Parathyroid adenoma (tissue), 2 donors: ENCODE measurements around the gene FURIN.

Source experiments
- H2AFZ ChIP-seq: fragments of 300-600 bp; sonication (generic); one replicate; pipeline ENCODE4 v1.7.0; 2017; ENCODE audit warnings: antibody characterized with exemption, mild to moderate bottlenecking
- H3K27ac ChIP-seq: fragments of 300-600 bp; sonication (generic); one replicate; pipeline ENCODE4 v1.7.0; 2017
- H3K27me3 ChIP-seq: fragments of 300-600 bp; sonication (generic); one replicate; pipeline ENCODE4 v1.7.0; 2017; ENCODE audit warnings: low read length; ENCODE audit not compliant: control insufficient read depth, insufficient read depth
- H3K36me3 ChIP-seq: fragments of 300-600 bp; sonication (generic); one replicate; pipeline ENCODE4 v1.7.0; 2017; ENCODE audit warnings: low read length; ENCODE audit not compliant: control insufficient read depth, insufficient read depth
- H3K4me1 ChIP-seq: fragments of 300-600 bp; sonication (generic); one replicate; pipeline ENCODE4 v1.7.0; 2017; ENCODE audit warnings: control low read depth
- H3K4me2 ChIP-seq: fragments of 300-600 bp; sonication (generic); one replicate; pipeline ENCODE4 v1.7.0; 2017; ENCODE audit warnings: low read length
- H3K4me3 ChIP-seq: fragments of 300-600 bp; sonication (generic); one replicate; pipeline ENCODE4 v1.7.0; 2017; ENCODE audit warnings: low read depth, low read length
- H3K79me2 ChIP-seq: fragments of 300-600 bp; sonication (generic); one replicate; pipeline ENCODE4 v1.7.0; 2017; ENCODE audit warnings: control low read depth
- H3K9ac ChIP-seq: fragments of 300-600 bp; sonication (generic); one replicate; pipeline ENCODE4 v1.7.0; 2017; ENCODE audit warnings: mild to moderate bottlenecking
- H3K9me3 ChIP-seq: fragments of 300-600 bp; sonication (generic); one replicate; pipeline ENCODE4 v1.7.0; 2017; ENCODE audit warnings: low read length; ENCODE audit not compliant: control insufficient read depth
- TF ChIP-seq, protein P1 (sequence below): fragments of 300-600 bp; sonication (generic); IDR thresholded peaks from one replicate; pipeline ENCODE4 v1.7.0; 2017; ENCODE audit warnings: antibody characterized with exemption, mild to moderate bottlenecking
- donor health status: primary hyperparathyroidism.

The FURIN gene

DNA sequence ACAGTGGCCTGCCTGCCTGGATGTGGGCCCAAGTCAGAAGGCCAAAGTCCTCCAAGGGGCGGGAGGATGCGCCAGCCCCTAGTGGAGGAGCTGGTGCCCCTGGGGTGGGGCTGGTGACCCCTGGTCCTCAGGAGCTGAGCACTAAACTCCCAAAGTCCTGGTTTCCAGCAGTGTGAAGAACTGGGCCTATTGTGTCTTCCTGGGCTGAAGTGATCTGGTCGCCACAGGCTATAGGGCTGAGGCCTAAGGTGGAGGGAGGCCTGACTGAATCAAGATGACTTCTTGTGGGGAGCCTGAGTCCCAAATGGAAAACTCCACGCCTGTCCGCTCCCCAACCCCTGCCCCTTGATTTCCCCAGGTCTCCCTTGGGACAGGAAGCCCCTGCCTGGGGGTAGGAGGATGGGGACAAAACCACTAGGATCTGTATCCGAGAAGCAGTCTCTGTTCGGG, 15.2 kb downstream of the FURIN start:
- TF ChIP-seq, protein P1, sequence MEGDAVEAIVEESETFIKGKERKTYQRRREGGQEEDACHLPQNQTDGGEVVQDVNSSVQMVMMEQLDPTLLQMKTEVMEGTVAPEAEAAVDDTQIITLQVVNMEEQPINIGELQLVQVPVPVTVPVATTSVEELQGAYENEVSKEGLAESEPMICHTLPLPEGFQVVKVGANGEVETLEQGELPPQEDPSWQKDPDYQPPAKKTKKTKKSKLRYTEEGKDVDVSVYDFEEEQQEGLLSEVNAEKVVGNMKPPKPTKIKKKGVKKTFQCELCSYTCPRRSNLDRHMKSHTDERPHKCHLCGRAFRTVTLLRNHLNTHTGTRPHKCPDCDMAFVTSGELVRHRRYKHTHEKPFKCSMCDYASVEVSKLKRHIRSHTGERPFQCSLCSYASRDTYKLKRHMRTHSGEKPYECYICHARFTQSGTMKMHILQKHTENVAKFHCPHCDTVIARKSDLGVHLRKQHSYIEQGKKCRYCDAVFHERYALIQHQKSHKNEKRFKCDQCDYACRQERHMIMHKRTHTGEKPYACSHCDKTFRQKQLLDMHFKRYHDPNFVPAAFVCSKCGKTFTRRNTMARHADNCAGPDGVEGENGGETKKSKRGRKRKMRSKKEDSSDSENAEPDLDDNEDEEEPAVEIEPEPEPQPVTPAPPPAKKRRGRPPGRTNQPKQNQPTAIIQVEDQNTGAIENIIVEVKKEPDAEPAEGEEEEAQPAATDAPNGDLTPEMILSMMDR = no peak
- Histone ChIP-seq H3K9ac (no peak overlapping the region), H2AFZ (peak overlapping the region; percentile 97), H3K27ac (peak overlapping the region; percentile 76), H3K4me3 (peak overlapping the region; percentile 46), H3K9me3 (no peaks in the 10 kb centered on the region), H3K36me3 (no peaks in the 10 kb centered on the region), H3K4me2 (peak overlapping the region; percentile 35), H3K27me3 (no peaks in the 10 kb centered on the region), H3K79me2 (no peaks in the 10 kb centered on the region), H3K4me1 (no peaks in the 10 kb centered on the region)

DNA sequence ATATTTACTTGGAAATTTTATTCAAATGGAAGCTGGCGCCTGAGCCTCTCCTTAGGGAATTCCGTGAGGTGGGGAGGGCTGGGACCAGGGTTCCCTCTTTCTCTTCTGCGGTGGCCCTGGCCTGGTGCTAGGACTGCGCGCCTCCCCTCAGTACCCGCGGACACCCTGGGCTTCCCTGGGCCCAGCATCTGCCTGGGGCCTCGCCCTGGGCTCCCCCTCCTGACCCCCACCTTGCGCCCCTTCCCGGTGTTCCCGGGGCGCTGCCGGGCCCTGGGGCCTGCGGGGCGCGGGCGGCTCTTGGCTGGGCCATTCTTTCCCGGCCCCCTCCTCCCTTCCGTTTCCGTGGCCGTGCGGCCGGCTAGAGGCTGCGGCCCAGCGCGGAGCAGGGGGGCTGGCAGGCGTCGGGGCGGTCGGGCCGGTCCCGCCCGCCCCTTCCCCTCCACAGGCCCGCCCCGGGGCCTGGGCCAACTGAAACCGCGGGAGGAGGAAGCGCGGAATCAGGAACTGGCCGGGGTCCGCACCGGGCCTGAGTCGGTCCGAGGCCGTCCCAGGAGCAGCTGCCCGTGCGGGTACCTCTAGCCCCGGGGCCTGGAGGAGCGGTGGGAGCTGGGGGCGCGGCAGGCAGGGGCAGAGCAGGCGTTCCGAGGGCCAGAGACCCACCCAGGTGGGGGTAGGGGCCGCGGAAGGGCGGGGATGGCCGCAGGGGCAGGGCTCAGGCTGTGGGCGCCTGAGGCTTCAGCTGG, 15.8 kb downstream of the FURIN start, which contains the start of gene FES:
FES (plus strand) TSS at position 529 of the 743 bp plus-strand sequence. CDS start 542 bp downstream, outside the sequence.
- H2AFZ ChIP-seq = peak within 1 kb of the TSS; percentile 97
- peak within 1 kb of the TSS; percentile 76 for H3K9ac ChIP-seq
- peak within 1 kb of the TSS; percentile 76 for H3K27ac ChIP-seq
- no peaks in the 10 kb centered on the region for H3K79me2 ChIP-seq
- no peaks in the 10 kb centered on the region for H3K9me3 ChIP-seq
- no peaks in the 10 kb centered on the region for H3K36me3 ChIP-seq
- peak within 1 kb of the TSS; percentile 46 for H3K4me3 ChIP-seq
- peak within 1 kb of the TSS; percentile 35 for H3K4me2 ChIP-seq
- H3K27me3 ChIP-seq = no peaks in the 10 kb centered on the region
- H3K4me1 ChIP-seq = no peaks in the 10 kb centered on the region
- TF ChIP-seq, protein P1 = no peak

DNA sequence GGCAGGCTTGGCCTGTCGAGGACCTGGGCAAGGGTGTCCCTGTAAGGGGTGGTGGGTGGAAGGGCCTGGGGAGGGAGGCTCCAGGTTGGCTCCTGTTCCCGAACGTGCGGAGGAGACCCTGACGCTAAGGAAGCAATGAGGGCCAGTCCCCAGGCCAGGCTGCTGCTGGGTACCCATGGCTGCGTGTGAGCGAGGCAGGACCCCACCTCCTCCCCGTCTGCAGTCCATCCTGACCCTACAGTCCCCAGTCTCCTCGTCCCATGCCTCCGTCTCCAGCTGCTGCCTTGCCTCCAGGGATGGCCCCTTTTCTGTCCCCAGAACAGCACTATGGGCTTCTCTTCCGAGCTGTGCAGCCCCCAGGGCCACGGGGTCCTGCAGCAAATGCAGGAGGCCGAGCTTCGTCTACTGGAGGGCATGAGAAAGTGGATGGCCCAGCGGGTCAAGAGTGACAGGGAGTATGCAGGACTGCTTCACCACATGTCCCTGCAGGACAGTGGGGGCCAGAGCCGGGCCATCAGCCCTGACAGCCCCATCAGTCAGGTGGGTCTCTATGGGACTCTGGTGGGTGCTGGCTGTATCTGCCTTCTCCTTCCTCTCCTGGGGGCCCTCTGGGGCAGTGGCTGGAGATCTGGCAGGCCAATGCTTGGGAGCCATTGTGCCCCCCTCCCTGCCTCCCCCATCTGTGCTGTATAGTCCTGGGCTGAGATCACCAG, 16.5 kb downstream of the FURIN start:
- H3K36me3 ChIP-seq = no peaks in the 10 kb centered on the region

DNA sequence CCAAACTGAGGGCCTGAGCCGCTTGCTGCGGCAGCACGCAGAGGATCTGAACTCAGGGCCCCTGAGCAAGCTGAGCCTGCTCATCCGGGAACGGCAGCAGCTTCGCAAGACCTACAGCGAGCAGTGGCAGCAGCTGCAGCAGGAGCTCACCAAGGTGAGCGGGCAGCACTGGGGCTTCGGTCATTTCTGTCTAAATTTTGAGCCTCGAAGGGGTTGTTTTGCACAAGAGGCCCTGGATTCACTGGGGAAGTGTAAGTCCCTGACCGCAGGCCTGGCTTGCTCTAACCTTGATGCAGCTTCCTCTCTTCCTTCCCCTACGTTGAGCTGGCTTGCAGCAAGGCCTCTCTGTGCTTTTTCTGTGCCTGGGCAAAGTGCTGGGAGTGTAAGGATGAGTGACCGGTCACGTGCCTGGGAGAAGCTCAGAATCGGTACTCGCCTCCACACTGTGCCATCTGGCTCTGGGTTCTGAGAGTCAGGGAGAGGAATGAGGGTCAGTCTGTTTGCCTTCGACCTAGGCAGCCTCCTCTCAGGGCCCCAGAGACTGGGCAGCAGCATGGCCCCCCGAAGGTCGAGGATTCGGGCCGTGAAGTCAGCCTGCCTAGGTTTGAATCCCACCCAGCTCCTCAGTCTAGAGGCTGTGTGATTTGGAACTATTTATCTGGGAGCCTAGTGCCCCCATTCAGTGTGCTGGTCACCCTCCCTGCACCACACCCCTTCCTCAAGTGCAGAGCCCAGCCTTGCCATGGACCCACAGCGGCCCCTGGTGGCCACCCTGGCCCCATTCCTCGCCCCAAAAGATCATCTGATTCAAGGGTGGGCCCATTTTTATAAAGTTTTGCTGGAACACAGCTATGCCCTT, 17.3 kb downstream of the FURIN start:
- Histone ChIP-seq H3K27ac (peak overlapping the region; percentile 76), H3K4me3 (no peak overlapping the region)

More for the DNA sequence above, 16.5 kb downstream of the FURIN start:
- Histone ChIP-seq H3K4me2 (peak overlapping the region; percentile 12), H3K79me2 (no peaks in the 10 kb centered on the region), H3K9ac (peak overlapping the region; percentile 76), H3K9me3 (no peaks in the 10 kb centered on the region), H3K27ac (peak overlapping the region; percentile 76), H3K4me1 (no peaks in the 10 kb centered on the region), H3K27me3 (no peaks in the 10 kb centered on the region), H2AFZ (peak overlapping the region; percentile 97), H3K4me3 (peak overlapping the region; percentile 46)
- TF ChIP-seq, protein P1 = no peak

More for the DNA sequence above, 17.3 kb downstream of the FURIN start:
- H3K79me2 ChIP-seq = no peaks in the 10 kb centered on the region
- H3K36me3 ChIP-seq = no peaks in the 10 kb centered on the region
- no peak overlapping the region for H3K9ac ChIP-seq
- no peaks in the 10 kb centered on the region for H3K4me1 ChIP-seq
- no peak overlapping the region for H2AFZ ChIP-seq
- H3K9me3 ChIP-seq = no peaks in the 10 kb centered on the region
- TF ChIP-seq, protein P1 = peak; percentile 91
- no peaks in the 10 kb centered on the region for H3K27me3 ChIP-seq
- no peak overlapping the region for H3K4me2 ChIP-seq
